Measurements from ENCODE around the gene STEAP4. TPM values are rescaled to one million over a fixed set of nuclear protein-coding genes. Genes with fewer than 3 reads are reported as not detected.

STEAP4 gene
- polyA plus RNA-seq, 1 experiment: not detected

DNA sequence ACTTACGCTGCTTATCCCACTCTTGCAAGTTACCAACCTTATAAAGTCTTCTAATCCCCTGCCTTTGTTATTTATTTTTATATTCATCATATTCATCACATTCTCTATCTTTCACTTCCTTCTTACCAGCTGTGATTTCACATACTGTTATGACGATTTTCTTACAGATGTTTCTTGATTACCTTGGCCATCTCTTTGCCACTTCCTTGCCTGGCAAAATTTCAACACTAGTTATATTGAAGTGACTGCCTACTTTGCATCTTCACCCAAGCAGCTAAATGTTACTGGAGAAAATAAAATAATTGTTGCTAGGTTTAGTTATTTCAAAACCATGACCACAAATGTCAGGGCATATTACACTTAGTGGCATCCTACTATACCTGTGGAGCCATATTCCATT, 8.8 kb upstream of the STEAP4 start:
- CTCF ChIA-PET: no interaction called here
- Histone ChIP-seq H3K27me3 (ENCODE audit: control insufficient read depth, insufficient read depth, low read length) (no peaks in the 10 kb centered on the region), H3K9me3 (ENCODE audit: control insufficient read depth, insufficient read depth, low read length) (no peaks in the 10 kb centered on the region), H3K4me3 (ENCODE audit: low read depth, low read length) (no peak overlapping the region), H3K27ac (ENCODE audit: low read depth, low read length) (no peak overlapping the region)
- TF ChIP-seq, protein P1, sequence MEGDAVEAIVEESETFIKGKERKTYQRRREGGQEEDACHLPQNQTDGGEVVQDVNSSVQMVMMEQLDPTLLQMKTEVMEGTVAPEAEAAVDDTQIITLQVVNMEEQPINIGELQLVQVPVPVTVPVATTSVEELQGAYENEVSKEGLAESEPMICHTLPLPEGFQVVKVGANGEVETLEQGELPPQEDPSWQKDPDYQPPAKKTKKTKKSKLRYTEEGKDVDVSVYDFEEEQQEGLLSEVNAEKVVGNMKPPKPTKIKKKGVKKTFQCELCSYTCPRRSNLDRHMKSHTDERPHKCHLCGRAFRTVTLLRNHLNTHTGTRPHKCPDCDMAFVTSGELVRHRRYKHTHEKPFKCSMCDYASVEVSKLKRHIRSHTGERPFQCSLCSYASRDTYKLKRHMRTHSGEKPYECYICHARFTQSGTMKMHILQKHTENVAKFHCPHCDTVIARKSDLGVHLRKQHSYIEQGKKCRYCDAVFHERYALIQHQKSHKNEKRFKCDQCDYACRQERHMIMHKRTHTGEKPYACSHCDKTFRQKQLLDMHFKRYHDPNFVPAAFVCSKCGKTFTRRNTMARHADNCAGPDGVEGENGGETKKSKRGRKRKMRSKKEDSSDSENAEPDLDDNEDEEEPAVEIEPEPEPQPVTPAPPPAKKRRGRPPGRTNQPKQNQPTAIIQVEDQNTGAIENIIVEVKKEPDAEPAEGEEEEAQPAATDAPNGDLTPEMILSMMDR (IDR thresholded peaks at IDR 0.05; ENCODE audit: low read depth, low read length): no peak
- POLR2A ChIA-PET: no interaction called here
- DNase-seq (ENCODE audit: low read depth, low spot score): no peak

- TF ChIP-seq, protein P1 (IDR thresholded peaks at IDR 0.05; ENCODE audit: low read depth, low read length): no peak
- Histone ChIP-seq H3K27ac (ENCODE audit: low read depth, low read length) (no peak overlapping the region), H3K27me3 (ENCODE audit: control insufficient read depth, insufficient read depth, low read length) (no peaks in the 10 kb centered on the region), H3K9me3 (ENCODE audit: control insufficient read depth, insufficient read depth, low read length) (no peaks in the 10 kb centered on the region), H3K4me3 (ENCODE audit: low read depth, low read length) (no peak overlapping the region)
- CTCF ChIA-PET: no interaction called here
- POLR2A ChIA-PET: no interaction called here
- DNase-seq (ENCODE audit: low read depth, low spot score): no peak
These were observed 7.4 kb upstream of the STEAP4 start for GRCh38 chr7:88314061-88314491.

DNA sequence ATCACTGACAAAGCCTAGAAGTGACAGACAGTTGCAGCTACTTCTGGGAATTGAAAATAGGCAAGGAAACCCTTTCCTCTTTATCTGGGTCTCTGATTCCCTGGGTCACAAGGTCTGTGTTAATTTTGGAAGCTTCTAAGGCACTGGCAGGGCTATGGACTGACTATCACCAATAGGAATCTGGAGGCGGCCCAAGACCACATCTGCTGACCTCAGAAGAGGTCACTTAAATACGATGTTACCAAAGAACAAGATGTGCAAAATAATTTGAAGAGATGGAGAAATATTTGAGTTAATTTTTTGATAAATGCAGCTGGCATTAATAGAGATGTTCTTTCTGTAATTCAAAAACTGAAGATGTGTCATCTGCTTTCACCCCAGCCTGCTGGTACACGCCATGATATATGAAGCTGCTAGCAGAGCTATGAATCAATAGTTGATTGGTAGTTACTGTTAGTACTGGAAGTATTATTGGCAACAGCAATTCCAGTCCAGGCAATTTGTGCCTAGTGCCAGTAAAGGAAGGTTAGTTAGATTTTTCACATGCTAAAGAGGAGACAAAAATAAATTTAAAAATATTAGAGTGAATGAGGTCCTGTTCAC, 5.5 kb upstream of the STEAP4 start:
- Histone ChIP-seq H3K27me3 (ENCODE audit: control insufficient read depth, insufficient read depth, low read length) (no peaks in the 10 kb centered on the region), H3K4me3 (ENCODE audit: low read depth, low read length) (no peak overlapping the region), H3K27ac (ENCODE audit: low read depth, low read length) (no peak overlapping the region), H3K9me3 (ENCODE audit: control insufficient read depth, insufficient read depth, low read length) (no peaks in the 10 kb centered on the region)
- POLR2A ChIA-PET: no interaction called here
- TF ChIP-seq, protein P1 (IDR thresholded peaks at IDR 0.05; ENCODE audit: low read depth, low read length): no peak
- CTCF ChIA-PET: no interaction called here
- DNase-seq (ENCODE audit: low read depth, low spot score): no peak

GRCh38 chr7:88311675-88312036, 5.0 kb upstream of the STEAP4 start:
- ChIA-PET CTCF (no interaction called here), POLR2A (no interaction called here)

GRCh38 chr7:88310956-88311674, 4.4 kb upstream of the STEAP4 start:
- POLR2A ChIA-PET: no interaction called here

More at GRCh38 chr7:88311675-88312036, 5.0 kb upstream of the STEAP4 start:
- H3K4me3 ChIP-seq (ENCODE audit: low read depth, low read length): no peak overlapping the region
- TF ChIP-seq, protein P1 (IDR thresholded peaks at IDR 0.05; ENCODE audit: low read depth, low read length): no peak
- H3K27me3 ChIP-seq (ENCODE audit: control insufficient read depth, insufficient read depth, low read length): no peaks in the 10 kb centered on the region
- no peaks in the 10 kb centered on the region for H3K9me3 ChIP-seq (ENCODE audit: control insufficient read depth, insufficient read depth, low read length)
- DNase-seq (ENCODE audit: low read depth, low spot score): no peak
- H3K27ac ChIP-seq (ENCODE audit: low read depth, low read length): no peak overlapping the region

More at GRCh38 chr7:88310956-88311674, 4.4 kb upstream of the STEAP4 start:
- TF ChIP-seq, protein P1 (IDR thresholded peaks at IDR 0.05; ENCODE audit: low read depth, low read length): no peak
- no peak for DNase-seq (ENCODE audit: low read depth, low spot score)
- Histone ChIP-seq H3K4me3 (ENCODE audit: low read depth, low read length) (no peak overlapping the region), H3K27me3 (ENCODE audit: control insufficient read depth, insufficient read depth, low read length) (peaks cover 3% of the 10 kb centered on the region), H3K27ac (ENCODE audit: low read depth, low read length) (no peak overlapping the region), H3K9me3 (ENCODE audit: control insufficient read depth, insufficient read depth, low read length) (no peaks in the 10 kb centered on the region)
- CTCF ChIA-PET: no interaction called here

All from AG04450 (cell line).